GM12891 (cell line): Measurements from ENCODE around the gene FAM163B.

ENCODE experiments used
- POLR2A ChIP-seq: IDR thresholded peaks from 2 replicates; pipeline ENCODE4 v1.6.1; 2011; ENCODE audit warnings: low read depth, low read length, control low read depth
- POLR2AphosphoS5 ChIP-seq: IDR thresholded peaks from 2 replicates; pipeline ENCODE4 v1.6.1; 2011; ENCODE audit warnings: low read depth, low read length, control low read depth

GRCh38 chr9:133633681-133634080 lies 24.5 kb upstream of the FAM163B start:
- TF ChIP-seq POLR2AphosphoS5, result no peak
- TF ChIP-seq POLR2A, result no peak
